Measurements from ENCODE around the gene CLCNKA.

DNA sequence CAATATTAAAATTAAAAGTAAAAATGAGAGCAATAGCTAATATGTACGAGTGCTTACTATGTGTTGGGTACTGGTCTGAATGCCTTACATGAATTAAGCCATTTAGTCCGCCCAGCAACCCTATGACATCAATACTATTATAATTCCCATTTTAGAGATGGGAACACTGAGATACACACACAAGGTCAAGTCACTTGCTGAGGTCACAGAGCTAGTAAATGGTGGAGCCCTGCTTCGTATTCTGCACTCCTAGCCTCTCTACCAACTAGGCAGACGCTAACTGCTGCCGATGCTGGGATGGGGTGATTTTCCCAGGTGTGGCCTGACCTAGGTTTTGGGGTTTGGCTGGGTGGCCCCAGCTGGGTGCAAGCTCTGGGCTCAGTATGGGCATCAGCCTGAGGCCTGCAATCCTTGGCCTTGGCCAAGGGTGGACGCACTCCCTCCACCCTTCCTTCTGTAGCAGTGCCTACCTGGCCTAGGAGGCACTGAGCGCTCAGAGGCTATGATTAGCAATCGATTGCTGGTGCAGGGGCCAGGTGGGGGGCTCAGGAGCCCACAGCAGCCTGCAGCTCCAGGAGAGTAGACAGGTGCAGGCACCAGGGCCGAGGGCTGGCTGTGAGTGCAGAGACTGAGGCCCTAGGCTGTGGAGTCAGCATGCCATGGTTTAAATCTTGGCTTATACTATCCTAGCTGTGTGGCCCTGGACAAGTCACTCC is 49.0 kb downstream of the CLCNKA start:
- TF ChIP-seq, protein P1, sequence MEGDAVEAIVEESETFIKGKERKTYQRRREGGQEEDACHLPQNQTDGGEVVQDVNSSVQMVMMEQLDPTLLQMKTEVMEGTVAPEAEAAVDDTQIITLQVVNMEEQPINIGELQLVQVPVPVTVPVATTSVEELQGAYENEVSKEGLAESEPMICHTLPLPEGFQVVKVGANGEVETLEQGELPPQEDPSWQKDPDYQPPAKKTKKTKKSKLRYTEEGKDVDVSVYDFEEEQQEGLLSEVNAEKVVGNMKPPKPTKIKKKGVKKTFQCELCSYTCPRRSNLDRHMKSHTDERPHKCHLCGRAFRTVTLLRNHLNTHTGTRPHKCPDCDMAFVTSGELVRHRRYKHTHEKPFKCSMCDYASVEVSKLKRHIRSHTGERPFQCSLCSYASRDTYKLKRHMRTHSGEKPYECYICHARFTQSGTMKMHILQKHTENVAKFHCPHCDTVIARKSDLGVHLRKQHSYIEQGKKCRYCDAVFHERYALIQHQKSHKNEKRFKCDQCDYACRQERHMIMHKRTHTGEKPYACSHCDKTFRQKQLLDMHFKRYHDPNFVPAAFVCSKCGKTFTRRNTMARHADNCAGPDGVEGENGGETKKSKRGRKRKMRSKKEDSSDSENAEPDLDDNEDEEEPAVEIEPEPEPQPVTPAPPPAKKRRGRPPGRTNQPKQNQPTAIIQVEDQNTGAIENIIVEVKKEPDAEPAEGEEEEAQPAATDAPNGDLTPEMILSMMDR (IDR thresholded peaks at IDR 0.05), result no peak
- TF ChIP-seq POLR2A (IDR thresholded peaks at IDR 0.05), result no peak

Measured in adrenal gland (tissue), 5 donors.